ENCODE measurements around the gene SKIC2. TPM values are rescaled to one million over a fixed set of nuclear protein-coding genes. Genes with fewer than 3 reads are reported as not detected.
"Not testable (repeated sequence)": the region's sequence is repeated elsewhere in the genome, so short reads cannot be mapped to it uniquely, and the experiment has no call there.

The SKIC2 gene
- total RNA-seq, 1 donor from 2014 or later, result 92.8 TPM

DNA sequence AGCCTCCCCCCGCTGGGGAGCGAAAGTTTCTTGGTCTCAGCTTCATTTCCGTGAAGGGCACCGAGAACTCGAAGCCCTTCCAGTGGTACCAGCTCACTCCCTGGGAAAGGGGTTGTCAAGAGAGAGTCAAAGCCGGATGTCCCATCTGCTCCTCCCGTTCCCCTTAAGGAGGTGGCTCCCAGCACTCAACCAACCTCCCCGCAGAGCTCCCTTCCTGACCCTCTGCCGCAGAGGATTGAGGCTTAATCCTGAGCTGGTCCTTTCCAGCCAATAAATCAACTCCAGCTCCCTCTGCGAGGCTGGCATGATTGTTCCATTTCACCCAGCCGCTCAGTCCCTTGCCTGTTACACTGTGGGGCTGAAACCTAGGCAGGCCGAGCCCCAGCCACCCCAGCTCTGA is 49.6 kb downstream of the SKIC2 start:
- intact Hi-C loops (cut with micrococcal nuclease), result not testable (repeated sequence)

DNA sequence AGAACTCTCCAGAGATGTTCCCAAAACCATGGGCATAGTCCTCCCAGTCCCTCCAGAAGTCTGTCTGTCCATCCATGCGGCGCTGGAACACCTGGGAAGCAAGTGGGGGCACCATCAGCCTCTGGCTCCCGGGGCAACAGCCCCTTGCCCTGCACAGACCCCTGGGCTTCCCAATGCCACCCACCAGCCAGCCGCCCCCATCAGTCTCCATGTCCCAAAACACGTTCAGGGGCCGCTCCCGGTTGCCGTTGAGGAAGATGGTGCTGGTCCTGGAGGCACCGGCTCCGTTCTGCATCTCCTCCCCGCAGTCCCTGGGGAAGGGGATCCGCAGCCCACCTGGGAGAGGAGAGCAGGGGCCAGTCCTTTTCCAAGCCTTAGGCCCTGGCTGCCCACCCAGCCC is 50.6 kb downstream of the SKIC2 start:
- H3K27ac Mint-ChIP-seq; H3K4me1 Mint-ChIP-seq; H3K36me3 Mint-ChIP-seq (ENCODE audit: low read depth); H3K27me3 Mint-ChIP-seq; intact Hi-C loops (cut with micrococcal nuclease); H3K4me3 Mint-ChIP-seq; H3K9me3 Mint-ChIP-seq: not testable (repeated sequence)
- peak; percentile 5 for DNase-seq

More for the DNA sequence above, 49.6 kb downstream of the SKIC2 start:
- not testable (repeated sequence) for H3K4me3 Mint-ChIP-seq; H3K4me1 Mint-ChIP-seq; H3K9me3 Mint-ChIP-seq; H3K27me3 Mint-ChIP-seq; H3K36me3 Mint-ChIP-seq (ENCODE audit: low read depth); H3K27ac Mint-ChIP-seq
- DNase-seq, result peak; percentile 7

DNA sequence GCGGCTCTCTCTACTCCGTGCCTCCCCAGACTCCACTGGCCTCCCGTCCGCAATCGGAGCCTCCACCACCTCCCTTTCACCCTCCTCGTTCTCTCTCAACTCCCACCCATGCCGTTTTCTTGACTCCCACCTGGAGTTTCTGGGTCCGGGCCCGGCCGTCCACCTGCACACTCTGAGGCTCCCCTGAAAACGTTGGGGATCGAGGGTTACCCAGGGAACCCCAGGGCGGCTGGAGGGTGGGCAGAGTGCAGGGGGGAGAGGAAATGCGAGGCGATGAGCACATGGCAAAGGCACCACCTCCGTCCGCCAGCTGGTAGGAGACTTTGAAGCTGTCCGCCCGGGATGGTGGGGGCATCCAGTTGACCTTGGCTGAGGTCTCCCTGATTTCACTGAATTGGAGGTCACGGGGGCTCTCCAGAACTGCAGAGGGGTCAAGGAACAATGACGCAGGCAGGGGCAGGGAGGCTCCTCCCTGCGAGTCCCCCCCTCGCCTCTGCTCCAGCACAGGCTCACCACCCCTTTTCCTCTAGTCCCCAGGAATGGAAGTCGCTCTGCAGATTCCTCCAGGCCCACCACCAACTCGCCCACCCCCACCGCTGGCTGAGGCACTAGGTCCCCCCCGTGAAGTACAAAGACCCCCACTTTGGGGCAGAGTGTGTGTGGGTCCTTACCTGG is 52.0 kb downstream of the SKIC2 start:
- H3K27ac Mint-ChIP-seq; H3K4me3 Mint-ChIP-seq; H3K9me3 Mint-ChIP-seq; H3K36me3 Mint-ChIP-seq (ENCODE audit: low read depth); intact Hi-C loops (cut with micrococcal nuclease); H3K4me1 Mint-ChIP-seq; H3K27me3 Mint-ChIP-seq: not testable (repeated sequence)
- peak; percentile 2 for DNase-seq

DNA sequence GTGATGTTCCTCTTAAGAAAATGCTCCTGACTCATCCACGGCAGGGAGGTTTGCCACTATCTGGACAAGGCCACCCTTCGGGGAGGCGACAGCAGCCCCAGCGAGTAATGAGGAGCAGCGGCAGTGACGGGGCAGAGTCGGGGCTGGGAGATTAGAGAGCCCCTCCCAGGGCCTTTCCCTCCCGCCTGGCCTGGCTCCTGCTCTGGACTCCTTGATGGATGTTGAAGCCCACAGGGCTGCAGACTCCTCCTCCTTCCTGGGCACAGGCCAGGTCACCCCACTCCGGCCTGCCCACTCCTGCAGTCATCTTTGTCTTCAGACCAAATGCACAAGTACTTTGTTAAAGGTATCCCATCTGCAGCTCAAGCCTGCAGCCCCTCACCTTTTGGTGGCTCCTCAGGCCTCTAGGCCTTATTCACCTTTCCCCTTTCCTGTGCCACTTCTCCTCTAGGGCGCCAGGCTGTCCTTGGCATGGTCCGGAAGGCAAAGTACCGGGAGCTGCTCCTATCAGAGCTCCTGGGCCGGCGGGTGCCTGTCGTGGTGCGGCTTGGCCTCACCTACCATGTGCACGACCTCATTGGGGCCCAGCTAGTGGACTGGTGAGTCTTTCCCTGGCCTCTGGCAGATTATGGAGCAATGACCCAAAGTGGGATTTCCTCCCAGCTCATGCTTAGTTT is 54.1 kb downstream of the SKIC2 start:
- DNase-seq, result peak; percentile 23
- intact Hi-C loops (cut with micrococcal nuclease); H3K27ac Mint-ChIP-seq: not testable (repeated sequence)

DNA sequence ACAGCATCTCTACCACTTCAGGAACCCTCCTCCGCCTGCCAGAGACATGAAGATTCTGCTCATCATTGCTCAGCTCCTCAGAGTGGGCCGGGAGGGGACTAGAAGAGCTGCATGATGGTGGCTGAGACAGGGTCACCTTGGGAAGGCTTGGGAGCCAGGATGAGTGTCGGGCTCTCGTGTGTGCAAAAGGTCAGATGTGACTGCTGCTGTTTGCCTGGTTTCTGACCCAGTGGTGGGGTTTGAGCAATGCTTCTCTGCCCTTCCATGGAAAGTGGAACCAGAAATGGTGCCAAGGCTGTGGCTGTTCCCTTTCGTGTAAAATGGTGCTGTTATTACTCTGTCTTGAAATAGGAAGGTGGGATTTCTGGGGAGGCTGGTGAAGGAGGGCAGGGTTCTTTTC is 54.8 kb downstream of the SKIC2 start:
- H3K36me3 Mint-ChIP-seq (ENCODE audit: low read depth); H3K4me3 Mint-ChIP-seq; DNase-seq; intact Hi-C loops (cut with micrococcal nuclease); H3K27ac Mint-ChIP-seq; H3K4me1 Mint-ChIP-seq; H3K9me3 Mint-ChIP-seq; H3K27me3 Mint-ChIP-seq: not testable (repeated sequence)

More for the DNA sequence above, 54.1 kb downstream of the SKIC2 start:
- H3K4me1 Mint-ChIP-seq; H3K36me3 Mint-ChIP-seq (ENCODE audit: low read depth); H3K27me3 Mint-ChIP-seq; H3K4me3 Mint-ChIP-seq; H3K9me3 Mint-ChIP-seq: not testable (repeated sequence)

DNA sequence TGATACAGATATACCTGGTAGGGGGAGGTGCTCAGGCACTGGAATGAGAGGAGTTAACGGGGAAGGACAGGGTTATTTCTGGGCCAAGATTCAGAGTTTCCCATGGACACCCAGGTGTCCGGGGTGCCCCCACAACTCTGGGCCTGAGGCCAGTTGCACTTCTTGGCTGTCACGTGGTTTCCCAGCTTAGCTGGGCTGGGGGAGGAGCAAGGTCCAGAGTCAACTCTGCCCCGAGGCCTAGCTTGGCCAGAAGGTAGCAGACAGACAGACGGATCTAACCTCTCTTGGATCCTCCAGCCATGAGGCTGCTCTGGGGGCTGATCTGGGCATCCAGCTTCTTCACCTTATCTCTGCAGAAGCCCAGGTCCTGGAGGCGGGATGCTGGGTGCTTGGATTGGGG is 55.6 kb downstream of the SKIC2 start, which contains the start of gene C4B:
Gene C4B, plus strand, starts transcription at position 249 of the 400 bp plus-strand sequence. Its CDS starts 51 bp downstream, at position 300.
- H3K36me3 Mint-ChIP-seq (ENCODE audit: low read depth); H3K27me3 Mint-ChIP-seq; H3K27ac Mint-ChIP-seq; DNase-seq; H3K4me3 Mint-ChIP-seq; intact Hi-C loops (cut with micrococcal nuclease); H3K4me1 Mint-ChIP-seq; H3K9me3 Mint-ChIP-seq: not testable (repeated sequence)

Other genes with a start within 250 kb of the SKIC2 start
- not detected in 2 replicates for gene LY6G6D, start 243.8 kb upstream of the SKIC2 start, total RNA-seq
- gene LY6G6C, start 237.4 kb upstream of the SKIC2 start, total RNA-seq, result not detected in 2 replicates
- not detected in 2 replicates for gene MPIG6B, start 235.8 kb upstream of the SKIC2 start, total RNA-seq
- 4.8 and 5.6 TPM in 2 replicates for gene DDAH2, start 229.9 kb upstream of the SKIC2 start, total RNA-seq
- 385 TPM in 2 replicates for gene CLIC1, start 222.6 kb upstream of the SKIC2 start, total RNA-seq
- gene MSH5, start 219.2 kb upstream of the SKIC2 start, total RNA-seq, result 87.8 and 99.6 TPM in 2 replicates
- gene SAPCD1, start 196.5 kb upstream of the SKIC2 start, total RNA-seq, result 15.0 and 17.7 TPM in 2 replicates
- gene VWA7, start 181.8 kb upstream of the SKIC2 start, total RNA-seq, result 3.0 and 3.2 TPM in 2 replicates
- 173 and 181 TPM in 2 replicates for gene VARS1, start 163.4 kb upstream of the SKIC2 start, total RNA-seq
- gene LSM2, start 152.2 kb upstream of the SKIC2 start, total RNA-seq, result 142 and 146 TPM in 2 replicates
- 1.8 and 2.5 TPM in 2 replicates for gene HSPA1L, start 143.9 kb upstream of the SKIC2 start, total RNA-seq
- gene HSPA1A, start 143.6 kb upstream of the SKIC2 start, total RNA-seq, result 189 and 190 TPM in 2 replicates
- 156 and 161 TPM in 2 replicates for gene HSPA1B, start 131.4 kb upstream of the SKIC2 start, total RNA-seq
- gene NEU1, start 96.4 kb upstream of the SKIC2 start, total RNA-seq, result 20.4 and 22.2 TPM in 2 replicates
- gene SLC44A4, start 80.2 kb upstream of the SKIC2 start, total RNA-seq, result 0.21 TPM in 1 of 2 replicates, not detected in the other
- gene EHMT2, start 61.5 kb upstream of the SKIC2 start, total RNA-seq, result 73.5 and 79.3 TPM in 2 replicates
- gene ZBTB12, start 57.1 kb upstream of the SKIC2 start, total RNA-seq, result 3.7 and 4.6 TPM in 2 replicates
- gene C2, start 31.5 kb upstream of the SKIC2 start, total RNA-seq, result 0.30 and 0.43 TPM in 2 replicates
- gene CFB, start 13.1 kb upstream of the SKIC2 start, total RNA-seq, result 0.17 TPM in 1 of 2 replicates, not detected in the other
- gene NELFE, start 204 bp upstream of the SKIC2 start, total RNA-seq, result 85.8 and 88.5 TPM in 2 replicates
- gene DXO, start 13.0 kb downstream of the SKIC2 start, total RNA-seq, result 13.2 and 14.1 TPM in 2 replicates
- gene C4A, start 22.9 kb downstream of the SKIC2 start, total RNA-seq, result 2.7 and 3.3 TPM in 2 replicates
- 2.9 and 3.7 TPM in 2 replicates for gene C4B, start 55.6 kb downstream of the SKIC2 start, total RNA-seq
- 0.35 TPM in 1 of 2 replicates, not detected in the other for gene CYP21A2, start 79.2 kb downstream of the SKIC2 start, total RNA-seq
- gene TNXB, start 150.2 kb downstream of the SKIC2 start, total RNA-seq, result 3.3 and 4.6 TPM in 2 replicates
- 72.9 and 81.0 TPM in 2 replicates for gene ATF6B, start 169.1 kb downstream of the SKIC2 start, total RNA-seq
- 6.2 and 6.9 TPM in 2 replicates for gene FKBPL, start 171.1 kb downstream of the SKIC2 start, total RNA-seq
- 0.24 and 0.35 TPM in 2 replicates for gene PRRT1, start 192.8 kb downstream of the SKIC2 start, total RNA-seq
- gene PPT2, start 195.0 kb downstream of the SKIC2 start, total RNA-seq, result 11.3 and 12.7 TPM in 2 replicates
- 8.6 and 9.7 TPM in 2 replicates for gene EGFL8, start 205.4 kb downstream of the SKIC2 start, total RNA-seq
- 31.4 and 32.6 TPM in 2 replicates for gene AGPAT1, start 216.9 kb downstream of the SKIC2 start, total RNA-seq
- 59.9 and 62.6 TPM in 2 replicates for gene RNF5, start 219.2 kb downstream of the SKIC2 start, total RNA-seq
- gene AGER, start 225.1 kb downstream of the SKIC2 start, total RNA-seq, result 20.7 and 24.1 TPM in 2 replicates
- 88.1 and 92.7 TPM in 2 replicates for gene PBX2, start 231.0 kb downstream of the SKIC2 start, total RNA-seq
- gene GPSM3, start 233.5 kb downstream of the SKIC2 start, total RNA-seq, result 81.1 and 82.4 TPM in 2 replicates

All from activated CD4-positive, alpha-beta T cell treated with anti-CD3 and anti-CD28 coated beads, Interleukin-2, amount 10 ng/mL, durations not matched to agents 24 days and 14 days (primary cell).